DOHH2 (cell line): ENCODE measurements around the gene CNGB1.

Source experiments
- H3F3A ChIP-seq: fragments of 200-600 bp; sonication (generic), shearing (Covaris generic); 2 replicates; pipeline ENCODE4 v1.6.0; 2016; ENCODE audit warnings: antibody characterized with exemption, mild to moderate bottlenecking; ENCODE audit not compliant: control insufficient read depth, insufficient read depth
- H3K27ac ChIP-seq: fragments of 200-600 bp; sonication (generic); 2 replicates; pipeline ENCODE4 v1.5.1; 2014; ENCODE audit warnings: low read depth, mild to moderate bottlenecking, low read length, moderate library complexity
- H3K27me3 ChIP-seq: fragments of 200-600 bp; sonication (generic); 2 replicates; pipeline ENCODE4 v1.6.1; 2014; ENCODE audit warnings: mild to moderate bottlenecking, low read length, mixed read lengths; ENCODE audit not compliant: control insufficient read depth
- H3K36me3 ChIP-seq: fragments of 200-600 bp; sonication (generic); 2 replicates; pipeline ENCODE4 v1.6.1; 2014; ENCODE audit warnings: mild to moderate bottlenecking, low read length, moderate library complexity, mixed read lengths; ENCODE audit not compliant: control insufficient read depth
- H3K4me1 ChIP-seq: fragments of 200-600 bp; sonication (generic); 2 replicates; pipeline ENCODE4 v1.6.1; 2014; ENCODE audit warnings: mild to moderate bottlenecking, low read length, mixed read lengths; ENCODE audit not compliant: control insufficient read depth
- H3K4me2 ChIP-seq: fragments of 200-600 bp; sonication (generic); 2 replicates; pipeline ENCODE4 v1.6.0; 2014; ENCODE audit warnings: mild to moderate bottlenecking, low read length, moderate library complexity
- H3K4me3 ChIP-seq: fragments of 200-600 bp; sonication (generic); 2 replicates; pipeline ENCODE4 v1.5.1; 2014; ENCODE audit warnings: mild to moderate bottlenecking, low read length, mixed read lengths
- H3K79me2 ChIP-seq: fragments of 200-600 bp; sonication (generic); 2 replicates; pipeline ENCODE4 v1.6.1; 2014; ENCODE audit warnings: mild to moderate bottlenecking, low read length, mixed read lengths; ENCODE audit not compliant: control insufficient read depth
- H3K9me2 ChIP-seq: fragments of 200-600 bp; sonication (generic); replicated peaks from 2 replicates; pipeline ENCODE4 v1.6.1; 2014; ENCODE audit warnings: mild to moderate bottlenecking, low read length, mixed read lengths; ENCODE audit not compliant: control insufficient read depth
- H3K9me3 ChIP-seq: fragments of 200-600 bp; sonication (generic); 2 replicates; pipeline ENCODE4 v1.6.1; 2014; ENCODE audit warnings: antibody characterized with exemption, low read length, mixed read lengths; ENCODE audit not compliant: control insufficient read depth, insufficient read depth
- H4K20me1 ChIP-seq: fragments of 200-600 bp; sonication (generic); 2 replicates; pipeline ENCODE4 v1.6.0; 2014; ENCODE audit warnings: low read depth, mild to moderate bottlenecking, antibody characterized with exemption, low read length, moderate library complexity; ENCODE audit not compliant: control insufficient read depth, insufficient read depth
- EZH2phosphoT487 ChIP-seq: fragments of 200-600 bp; sonication (generic); IDR thresholded peaks from 2 replicates; pipeline ENCODE4 v1.6.1; 2017; ENCODE audit warnings: borderline replicate concordance, mild to moderate bottlenecking, antibody characterized with exemption, low read length, moderate library complexity, mixed read lengths
- TF ChIP-seq, protein P1 (sequence below): fragments of 200-600 bp; sonication (generic); IDR thresholded peaks from one replicate; pipeline ENCODE4 v1.5.1; 2014; ENCODE audit warnings: antibody characterized with exemption, mild to moderate bottlenecking, low read depth, low read length; ENCODE audit not compliant: poor library complexity, severe bottlenecking

The CNGB1 gene

DNA sequence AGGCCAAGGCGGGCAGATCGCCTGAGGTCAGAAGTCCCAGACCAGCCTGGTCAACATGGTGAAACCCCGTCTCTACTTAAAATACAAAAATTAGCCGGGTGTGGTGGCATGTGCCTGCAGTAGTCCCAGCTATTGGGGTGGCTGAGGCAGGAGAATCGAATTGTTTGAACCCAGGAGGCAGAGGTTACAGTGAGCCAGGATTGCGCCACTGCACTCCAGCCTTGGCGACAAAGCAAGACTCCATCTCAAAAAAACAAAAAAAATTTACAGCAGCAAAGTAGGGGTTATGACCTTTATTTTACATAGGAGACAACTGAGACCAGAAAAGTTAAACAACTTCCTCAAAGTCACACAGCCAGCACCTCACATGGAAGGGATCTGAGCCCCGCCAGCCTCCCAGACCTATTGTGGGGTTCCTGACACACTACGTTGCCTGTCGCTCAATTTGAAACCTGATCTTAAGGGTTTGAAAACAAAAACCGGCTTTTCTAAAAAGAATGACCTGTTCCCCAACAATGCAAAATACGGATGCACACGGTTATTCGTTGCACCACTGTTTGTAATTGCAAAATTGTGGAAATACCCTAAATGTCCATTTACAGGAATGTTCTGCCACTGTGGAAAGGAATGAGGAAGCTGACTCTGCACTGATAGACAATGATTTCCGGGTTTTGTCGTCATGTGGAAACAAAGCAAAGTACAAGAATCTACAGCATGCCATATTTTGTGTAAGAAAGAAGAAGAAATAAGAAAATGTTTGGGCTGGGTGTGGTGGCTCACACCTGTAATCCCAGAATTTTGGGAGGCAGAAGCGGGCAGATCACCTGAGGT lies 77.2 kb downstream of the CNGB1 start:
- Histone ChIP-seq H3K4me2 (peak overlapping the region; percentile 41), H4K20me1 (no peaks in the 10 kb centered on the region), H3K4me1 (peaks cover 5% of the 10 kb centered on the region), H3K27me3 (peaks cover 20% of the 10 kb centered on the region; the same call in 1 of the 2 replicates), H3F3A (no peaks in the 10 kb centered on the region), H3K79me2 (no peaks in the 10 kb centered on the region), H3K27ac (no peak overlapping the region), H3K36me3 (no peaks in the 10 kb centered on the region), H3K9me3 (no peaks in the 10 kb centered on the region), H3K9me2 (no peaks in the 10 kb centered on the region), H3K4me3 (0 out of 2 replicates have a peak overlapping the region, but pooled peaks have one; percentile 20)
- TF ChIP-seq, protein P1, sequence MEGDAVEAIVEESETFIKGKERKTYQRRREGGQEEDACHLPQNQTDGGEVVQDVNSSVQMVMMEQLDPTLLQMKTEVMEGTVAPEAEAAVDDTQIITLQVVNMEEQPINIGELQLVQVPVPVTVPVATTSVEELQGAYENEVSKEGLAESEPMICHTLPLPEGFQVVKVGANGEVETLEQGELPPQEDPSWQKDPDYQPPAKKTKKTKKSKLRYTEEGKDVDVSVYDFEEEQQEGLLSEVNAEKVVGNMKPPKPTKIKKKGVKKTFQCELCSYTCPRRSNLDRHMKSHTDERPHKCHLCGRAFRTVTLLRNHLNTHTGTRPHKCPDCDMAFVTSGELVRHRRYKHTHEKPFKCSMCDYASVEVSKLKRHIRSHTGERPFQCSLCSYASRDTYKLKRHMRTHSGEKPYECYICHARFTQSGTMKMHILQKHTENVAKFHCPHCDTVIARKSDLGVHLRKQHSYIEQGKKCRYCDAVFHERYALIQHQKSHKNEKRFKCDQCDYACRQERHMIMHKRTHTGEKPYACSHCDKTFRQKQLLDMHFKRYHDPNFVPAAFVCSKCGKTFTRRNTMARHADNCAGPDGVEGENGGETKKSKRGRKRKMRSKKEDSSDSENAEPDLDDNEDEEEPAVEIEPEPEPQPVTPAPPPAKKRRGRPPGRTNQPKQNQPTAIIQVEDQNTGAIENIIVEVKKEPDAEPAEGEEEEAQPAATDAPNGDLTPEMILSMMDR: no peak

DNA sequence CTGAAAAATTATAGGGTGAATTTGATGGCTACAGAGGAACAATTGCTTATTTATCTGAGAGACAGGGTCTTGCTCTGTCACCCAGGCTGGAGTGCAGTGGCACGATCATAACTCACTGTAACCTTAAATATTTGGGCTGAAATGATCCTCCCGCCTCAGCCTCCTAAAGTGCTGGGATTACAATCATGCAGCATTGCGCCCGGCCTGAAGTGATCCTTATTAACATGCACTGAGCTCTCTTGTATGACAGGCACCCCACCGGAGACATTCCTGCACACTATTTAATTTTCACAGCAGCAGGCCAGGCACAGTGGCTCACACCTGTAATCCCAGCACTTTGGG lies 77.7 kb downstream of the CNGB1 start:
- peaks cover 5% of the 10 kb centered on the region for H3K4me1 ChIP-seq
- TF ChIP-seq, protein P1: no peak
- TF ChIP-seq EZH2phosphoT487: no peak
- no peaks in the 10 kb centered on the region for H3K79me2 ChIP-seq
- no peak overlapping the region for H3K4me3 ChIP-seq
- no peak overlapping the region for H3K4me2 ChIP-seq
- H3K27ac ChIP-seq: no peak overlapping the region
- H4K20me1 ChIP-seq: no peaks in the 10 kb centered on the region
- H3K27me3 ChIP-seq: peaks cover 20% of the 10 kb centered on the region; the same call in 1 of the 2 replicates
- no peaks in the 10 kb centered on the region for H3K36me3 ChIP-seq
- no peaks in the 10 kb centered on the region for H3F3A ChIP-seq
- no peaks in the 10 kb centered on the region for H3K9me3 ChIP-seq
- H3K9me2 ChIP-seq: no peaks in the 10 kb centered on the region

DNA sequence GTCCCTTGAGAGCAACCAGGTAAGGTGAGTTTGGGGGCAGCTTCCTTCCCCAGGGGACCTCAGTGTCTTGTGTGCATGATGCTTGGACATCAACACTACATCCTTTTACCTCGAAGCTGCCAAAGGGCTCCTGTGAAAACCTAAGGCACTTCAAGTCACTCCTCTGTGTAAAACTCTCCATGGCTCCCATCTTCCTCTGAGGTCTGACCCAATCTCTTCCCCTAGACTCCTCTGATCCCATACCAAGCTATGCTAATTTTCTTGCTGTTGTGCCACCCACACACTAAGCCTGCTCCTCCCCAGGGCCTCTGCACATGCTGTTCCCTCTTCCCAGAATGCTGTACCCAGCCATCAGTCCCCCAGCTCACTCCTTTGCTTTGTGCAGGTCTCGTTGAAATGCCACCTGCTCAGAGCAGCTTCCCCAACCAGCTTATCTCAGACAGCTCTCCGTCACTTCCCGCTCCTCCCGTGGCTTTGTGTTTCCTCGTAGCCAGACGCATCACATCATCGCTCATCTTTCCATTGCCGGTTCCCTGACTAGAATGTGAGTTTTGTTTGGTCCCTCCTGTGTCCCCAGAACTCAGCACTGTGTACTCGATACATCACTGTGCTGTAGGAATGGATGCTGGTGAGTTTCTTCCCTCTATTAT lies 78.4 kb downstream of the CNGB1 start:
- H3K27me3 ChIP-seq: peaks cover 20% of the 10 kb centered on the region; the same call in 1 of the 2 replicates
- H3K9me3 ChIP-seq: no peaks in the 10 kb centered on the region
- TF ChIP-seq, protein P1: no peak
- TF ChIP-seq EZH2phosphoT487: no peak
- H3K9me2 ChIP-seq: no peaks in the 10 kb centered on the region
- H4K20me1 ChIP-seq: no peaks in the 10 kb centered on the region
- H3F3A ChIP-seq: no peaks in the 10 kb centered on the region
- peaks cover 5% of the 10 kb centered on the region for H3K4me1 ChIP-seq
- no peak overlapping the region for H3K27ac ChIP-seq
- no peaks in the 10 kb centered on the region for H3K36me3 ChIP-seq
- H3K4me2 ChIP-seq: no peak overlapping the region
- no peaks in the 10 kb centered on the region for H3K79me2 ChIP-seq
- H3K4me3 ChIP-seq: no peak overlapping the region
